MV-4-11 (cell line): ENCODE measurements around the gene RARG.
"Not testable (repeated sequence)": the region's sequence is repeated elsewhere in the genome, so short reads cannot be mapped to it uniquely, and the experiment has no call there.

ENCODE experiments used
- DNase-seq: peaks from one replicate; lab custom pipeline; 2025; lab: John Stamatoyannopoulos, UW

The RARG gene

GRCh38 chr12:53169644-53170043, 62.4 kb downstream of the RARG start:
- DNase-seq, result no peak

- no peak for DNase-seq
Observed at GRCh38 chr12:53166837-53167236, 65.2 kb downstream of the RARG start.

GRCh38 chr12:53163008-53163407, 69.0 kb downstream of the RARG start:
- DNase-seq, result not testable (repeated sequence)

GRCh38 chr12:53161119-53161911, 70.7 kb downstream of the RARG start:
- DNase-seq, result no peak

GRCh38 chr12:53160673-53161072, 71.3 kb downstream of the RARG start:
- no peak for DNase-seq
